ENCODE measurements around the gene GPR146.
"Not testable (repeated sequence)": the region's sequence is repeated elsewhere in the genome, so short reads cannot be mapped to it uniquely, and the experiment has no call there.

The GPR146 gene

DNA sequence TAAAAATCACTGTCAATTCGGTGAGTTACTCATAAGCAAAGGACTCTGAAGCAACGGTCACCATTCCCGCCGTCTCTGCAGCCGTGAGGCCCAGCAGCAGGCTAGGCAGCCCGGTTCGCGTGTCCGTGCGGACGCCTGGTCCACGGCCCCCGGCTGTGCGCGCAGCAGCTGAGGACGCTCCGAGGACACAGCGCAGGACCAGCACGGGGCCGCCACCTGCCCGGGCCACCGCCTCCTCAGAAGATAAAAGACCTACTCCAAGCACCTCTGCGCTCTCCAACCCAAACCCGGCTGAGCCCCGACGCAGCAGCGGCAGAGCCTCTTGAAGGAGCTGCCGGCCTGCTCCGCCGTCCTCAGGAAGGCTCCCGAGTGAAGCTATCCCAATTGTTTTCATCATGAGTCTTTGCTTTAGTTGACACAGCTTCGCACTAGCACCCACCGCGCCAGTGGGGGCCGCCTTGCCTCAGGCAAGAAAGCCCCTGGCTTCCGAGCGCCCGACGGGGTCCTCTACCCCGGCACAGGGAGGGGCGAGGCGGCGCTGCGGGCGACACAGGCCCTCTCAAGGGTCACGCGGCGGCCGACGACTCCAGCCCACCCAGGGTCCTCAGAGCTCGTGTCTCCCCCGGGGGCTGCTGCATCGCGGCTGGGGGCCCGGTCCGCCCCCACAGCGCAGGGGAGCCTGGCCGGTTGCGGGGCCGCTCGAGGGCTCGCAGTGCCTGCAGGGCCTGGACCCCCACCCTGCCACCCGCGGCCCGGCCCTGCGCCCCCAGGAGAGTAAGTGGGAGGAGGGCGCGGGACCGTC is 16.9 kb upstream of the GPR146 start:
- Histone ChIP-seq H3K9me3 (ENCODE audit: control insufficient read depth, low read length) (no peaks in the 10 kb centered on the region), H3K36me3 (ENCODE audit: control insufficient read depth, insufficient read depth, low read length) (peaks cover 15% of the 10 kb centered on the region), H3K27ac (ENCODE audit: low read depth, low read length, severe bottlenecking) (no peak overlapping the region), H3K4me3 (ENCODE audit: extremely low read depth, insufficient read depth, low read length, poor library complexity, severe bottlenecking) (peak overlapping the region; percentile 65), H3K4me1 (ENCODE audit: control insufficient read depth, insufficient read depth, low read length, poor library complexity, severe bottlenecking) (peaks cover 9% of the 10 kb centered on the region)
- WGBS, 2 experiments (ENCODE audit: insufficient coverage in 2 of 2) = 20 to 23% methylated on average over 51 to 61 of the region's 69 CpGs

DNA sequence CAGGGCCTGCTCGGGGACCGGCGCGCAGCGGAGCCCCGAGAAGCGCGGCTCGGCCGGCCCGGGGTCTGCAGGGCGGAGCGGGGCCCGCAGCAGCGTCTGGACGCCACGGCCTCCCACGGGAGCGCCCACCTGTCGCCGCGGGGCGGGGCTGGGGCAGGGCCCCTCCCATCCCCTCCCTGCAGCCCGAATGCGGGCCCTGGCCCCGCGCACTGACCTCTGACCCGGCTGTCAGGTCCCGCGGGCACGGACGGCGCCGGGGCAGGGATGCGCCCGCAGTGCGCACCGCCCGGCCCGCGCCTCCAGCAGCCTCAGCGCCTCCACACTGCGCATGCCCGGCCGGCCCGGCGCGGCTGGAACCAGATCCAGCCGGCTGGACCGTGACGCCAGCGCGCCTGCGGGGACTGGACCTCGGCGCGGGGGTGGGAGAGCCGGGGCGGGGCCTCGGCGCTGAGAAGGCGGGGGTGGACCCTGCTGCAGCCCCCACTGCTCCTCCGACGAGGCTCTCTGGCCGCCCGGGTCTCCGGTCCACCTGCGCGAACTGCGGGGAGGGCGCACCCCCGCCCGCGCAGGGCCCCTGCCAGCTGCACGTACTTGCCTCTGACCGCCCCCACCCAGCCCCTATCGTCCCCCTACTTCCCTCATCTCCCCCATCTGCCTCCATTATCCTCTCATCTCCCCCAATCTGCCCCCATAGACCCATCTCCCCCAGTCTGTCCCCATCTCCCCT is 16.1 kb upstream of the GPR146 start:
- H3K27ac ChIP-seq (ENCODE audit: low read depth, low read length, severe bottlenecking) = peak overlapping the region; percentile 89
- H3K4me3 ChIP-seq (ENCODE audit: extremely low read depth, insufficient read depth, low read length, poor library complexity, severe bottlenecking) = peak overlapping the region; percentile 65
- peaks cover 9% of the 10 kb centered on the region for H3K4me1 ChIP-seq (ENCODE audit: control insufficient read depth, insufficient read depth, low read length, poor library complexity, severe bottlenecking)
- 1% methylated on average over 42 to 48 of the region's 77 CpGs for WGBS, 2 experiments (ENCODE audit: insufficient coverage in 2 of 2)
- peaks cover 15% of the 10 kb centered on the region for H3K36me3 ChIP-seq (ENCODE audit: control insufficient read depth, insufficient read depth, low read length)
- no peaks in the 10 kb centered on the region for H3K9me3 ChIP-seq (ENCODE audit: control insufficient read depth, low read length)

DNA sequence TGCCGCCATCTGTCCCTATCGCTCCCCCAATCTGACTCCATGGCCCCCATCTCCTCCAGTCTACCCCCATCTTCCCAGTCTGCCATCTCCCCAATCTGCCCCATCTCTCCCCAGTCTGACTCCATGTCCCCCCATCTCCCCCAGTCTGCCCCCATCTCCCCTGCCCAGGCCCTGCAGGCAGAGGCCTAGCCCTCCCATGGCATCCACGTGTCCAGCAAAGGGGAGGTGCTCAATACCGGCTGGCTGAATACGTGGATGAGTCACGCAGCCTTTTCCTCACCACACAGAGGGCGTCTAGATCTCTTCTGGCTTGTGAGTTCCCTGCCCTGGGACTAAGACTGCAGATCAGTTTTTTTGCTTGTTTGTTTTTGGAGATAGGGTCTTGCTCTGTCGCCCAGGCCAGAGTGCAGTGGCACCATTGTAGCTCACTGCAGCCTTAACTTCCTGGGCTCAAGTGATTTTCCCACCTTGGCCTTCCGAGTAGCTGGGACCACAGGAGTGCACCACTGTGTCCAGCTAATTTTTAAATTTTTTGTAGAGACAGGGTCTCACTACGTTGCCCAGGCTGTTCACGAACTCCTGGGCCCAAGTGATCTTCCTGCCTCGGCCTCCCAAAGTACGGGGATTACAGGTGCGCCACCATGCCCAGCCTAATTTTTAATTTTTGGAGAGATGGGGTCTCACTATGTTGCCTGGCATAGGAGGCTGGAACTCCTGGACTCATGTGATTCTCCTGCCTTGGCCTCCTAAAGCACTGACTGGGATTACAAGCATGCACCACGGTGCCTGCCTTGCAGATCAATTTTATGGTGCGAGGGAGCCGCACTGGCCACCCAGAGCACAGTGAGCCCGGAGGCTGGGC is 15.3 kb upstream of the GPR146 start:
- Histone ChIP-seq H3K4me3 (ENCODE audit: extremely low read depth, insufficient read depth, low read length, poor library complexity, severe bottlenecking) (peak overlapping the region; percentile 65), H3K4me1 (ENCODE audit: control insufficient read depth, insufficient read depth, low read length, poor library complexity, severe bottlenecking) (peaks cover 9% of the 10 kb centered on the region), H3K27ac (ENCODE audit: low read depth, low read length, severe bottlenecking) (peak overlapping the region; percentile 89), H3K9me3 (ENCODE audit: control insufficient read depth, low read length) (no peaks in the 10 kb centered on the region), H3K36me3 (ENCODE audit: control insufficient read depth, insufficient read depth, low read length) (peaks cover 15% of the 10 kb centered on the region)
- WGBS, 2 experiments (ENCODE audit: insufficient coverage in 2 of 2) = 67 to 70% methylated on average over 16 to 18 of the region's 18 CpGs

DNA sequence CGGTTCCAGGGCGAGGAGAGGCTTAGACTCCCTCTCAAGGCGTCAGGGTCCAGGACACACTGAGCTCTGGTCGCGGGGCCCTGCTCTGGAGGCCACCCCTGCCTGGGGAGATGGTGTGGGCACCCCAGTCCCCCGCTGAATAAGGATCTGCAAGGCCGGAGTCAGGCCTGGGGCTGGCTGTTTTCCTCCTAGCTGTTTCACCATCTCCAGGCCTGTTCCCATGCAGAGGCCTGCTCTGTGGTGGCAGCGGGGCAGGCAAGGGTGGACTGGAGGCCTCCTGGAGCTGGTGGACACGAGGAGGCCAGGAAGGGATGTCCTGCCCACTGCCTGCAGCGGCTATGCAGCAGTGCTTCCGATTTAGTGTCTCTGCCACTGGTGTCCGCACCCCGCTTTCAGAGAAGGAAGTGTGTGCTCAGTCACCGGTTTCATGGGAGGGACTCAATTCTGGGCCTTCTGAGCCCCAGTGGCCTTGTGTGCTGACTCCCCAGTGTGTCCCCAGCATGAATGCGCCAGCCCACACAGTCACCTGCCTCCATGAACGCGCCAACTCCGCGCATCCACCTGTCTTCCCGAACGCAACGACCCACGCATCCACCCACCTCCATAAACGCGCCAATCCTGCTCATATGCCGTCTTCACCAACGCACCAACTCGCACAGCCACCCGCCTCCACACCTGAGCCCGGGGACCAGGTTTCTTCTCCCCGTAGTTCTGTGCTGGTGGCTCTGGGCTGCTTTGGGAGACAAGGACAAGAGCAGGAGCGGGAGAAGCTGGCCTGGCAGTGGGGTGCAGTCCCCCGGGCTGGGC is 14.5 kb upstream of the GPR146 start:
- peaks cover 15% of the 10 kb centered on the region for H3K36me3 ChIP-seq (ENCODE audit: control insufficient read depth, insufficient read depth, low read length)
- H3K4me1 ChIP-seq (ENCODE audit: control insufficient read depth, insufficient read depth, low read length, poor library complexity, severe bottlenecking) = peaks cover 9% of the 10 kb centered on the region
- H3K9me3 ChIP-seq (ENCODE audit: control insufficient read depth, low read length) = peaks cover 2% of the 10 kb centered on the region
- 96% methylated on average over 24 to 29 of the region's 33 CpGs for WGBS, 2 experiments (ENCODE audit: insufficient coverage in 2 of 2)
- H3K4me3 ChIP-seq (ENCODE audit: extremely low read depth, insufficient read depth, low read length, poor library complexity, severe bottlenecking) = no peak overlapping the region
- peak overlapping the region; percentile 89 for H3K27ac ChIP-seq (ENCODE audit: low read depth, low read length, severe bottlenecking)

DNA sequence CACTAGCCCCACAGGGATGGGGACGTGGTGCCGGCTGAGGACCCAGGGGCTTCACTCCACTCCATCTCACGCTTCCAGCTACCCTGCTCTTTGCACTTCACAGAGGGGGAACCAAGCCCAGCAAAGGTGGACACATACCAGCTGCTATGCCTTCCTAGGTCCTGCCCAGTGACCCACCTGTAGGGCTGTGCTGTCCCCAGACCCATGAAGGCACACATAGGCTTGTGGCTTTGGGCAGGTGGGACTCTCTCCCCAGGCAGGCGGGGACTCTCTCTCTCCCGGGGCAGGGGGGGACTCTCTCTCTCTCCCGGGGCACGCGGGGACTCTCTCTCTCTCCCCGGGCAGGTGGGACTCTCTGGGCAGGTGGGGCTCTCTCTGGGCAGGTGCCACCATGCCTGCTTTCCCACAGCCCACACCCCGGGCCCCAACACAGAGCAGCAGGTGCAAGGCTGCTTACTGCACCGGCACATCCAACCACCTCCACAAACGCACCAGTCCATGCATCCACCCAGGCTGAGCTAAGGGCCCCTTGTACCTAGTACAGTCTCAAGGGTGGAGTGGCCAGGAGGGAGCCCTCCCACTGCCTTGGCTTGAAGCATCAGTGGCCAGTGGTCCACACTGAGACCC is 13.8 kb upstream of the GPR146 start:
- H3K4me3 ChIP-seq (ENCODE audit: extremely low read depth, insufficient read depth, low read length, poor library complexity, severe bottlenecking) = no peak overlapping the region
- H3K9me3 ChIP-seq (ENCODE audit: control insufficient read depth, low read length) = peaks cover 9% of the 10 kb centered on the region
- 96 to 100% methylated on average over 9 to 11 of the region's 12 CpGs for WGBS, 2 experiments (ENCODE audit: insufficient coverage in 2 of 2)
- peaks cover 9% of the 10 kb centered on the region for H3K4me1 ChIP-seq (ENCODE audit: control insufficient read depth, insufficient read depth, low read length, poor library complexity, severe bottlenecking)
- peaks cover 12% of the 10 kb centered on the region for H3K36me3 ChIP-seq (ENCODE audit: control insufficient read depth, insufficient read depth, low read length)
- no peak overlapping the region for H3K27ac ChIP-seq (ENCODE audit: low read depth, low read length, severe bottlenecking)

DNA sequence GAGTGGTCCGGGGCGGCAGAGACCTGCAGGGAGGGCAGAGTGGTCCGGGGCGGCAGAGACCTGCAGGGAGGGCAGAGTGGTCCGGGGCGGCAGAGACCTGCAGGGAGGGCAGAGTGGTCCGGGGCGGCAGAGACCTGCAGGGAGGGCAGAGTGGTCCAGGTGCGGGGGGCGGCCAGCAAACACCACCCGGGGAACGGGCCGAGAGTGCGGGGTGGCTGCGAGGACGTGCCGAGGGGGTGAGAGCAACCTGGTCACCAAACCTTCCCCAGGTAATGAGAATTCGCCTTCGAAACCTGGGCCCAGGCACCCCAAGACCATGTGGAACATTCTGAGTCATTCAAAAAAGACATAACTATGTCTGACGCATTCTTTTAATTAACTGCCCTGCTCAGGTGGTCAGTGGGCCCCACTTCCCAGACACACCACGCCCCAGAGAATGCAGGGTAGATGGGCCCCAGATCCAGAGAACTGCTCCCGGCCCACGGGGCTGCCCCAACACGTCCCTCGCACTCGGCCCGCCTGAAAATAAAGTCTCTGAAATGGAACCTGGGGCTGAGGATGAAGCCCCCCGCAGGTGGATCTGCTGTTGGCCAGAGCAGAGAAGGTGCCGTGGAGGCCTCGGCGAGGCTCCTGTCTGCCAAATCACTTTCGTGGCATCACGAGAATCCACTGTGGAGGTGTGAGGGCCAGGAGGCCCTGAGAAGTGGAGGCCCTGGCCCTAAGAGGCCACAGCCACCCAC is 12.5 kb upstream of the GPR146 start:
- WGBS, 2 experiments (ENCODE audit: insufficient coverage in 2 of 2) = 93 to 96% methylated on average over 23 to 27 of the region's 33 CpGs
- Histone ChIP-seq H3K9me3 (ENCODE audit: control insufficient read depth, low read length) (peaks cover 16% of the 10 kb centered on the region), H3K4me1 (ENCODE audit: control insufficient read depth, insufficient read depth, low read length, poor library complexity, severe bottlenecking) (peaks cover 6% of the 10 kb centered on the region), H3K27ac (ENCODE audit: low read depth, low read length, severe bottlenecking) (no peak overlapping the region), H3K4me3 (ENCODE audit: extremely low read depth, insufficient read depth, low read length, poor library complexity, severe bottlenecking) (no peak overlapping the region), H3K36me3 (ENCODE audit: control insufficient read depth, insufficient read depth, low read length) (peaks cover 11% of the 10 kb centered on the region)

DNA sequence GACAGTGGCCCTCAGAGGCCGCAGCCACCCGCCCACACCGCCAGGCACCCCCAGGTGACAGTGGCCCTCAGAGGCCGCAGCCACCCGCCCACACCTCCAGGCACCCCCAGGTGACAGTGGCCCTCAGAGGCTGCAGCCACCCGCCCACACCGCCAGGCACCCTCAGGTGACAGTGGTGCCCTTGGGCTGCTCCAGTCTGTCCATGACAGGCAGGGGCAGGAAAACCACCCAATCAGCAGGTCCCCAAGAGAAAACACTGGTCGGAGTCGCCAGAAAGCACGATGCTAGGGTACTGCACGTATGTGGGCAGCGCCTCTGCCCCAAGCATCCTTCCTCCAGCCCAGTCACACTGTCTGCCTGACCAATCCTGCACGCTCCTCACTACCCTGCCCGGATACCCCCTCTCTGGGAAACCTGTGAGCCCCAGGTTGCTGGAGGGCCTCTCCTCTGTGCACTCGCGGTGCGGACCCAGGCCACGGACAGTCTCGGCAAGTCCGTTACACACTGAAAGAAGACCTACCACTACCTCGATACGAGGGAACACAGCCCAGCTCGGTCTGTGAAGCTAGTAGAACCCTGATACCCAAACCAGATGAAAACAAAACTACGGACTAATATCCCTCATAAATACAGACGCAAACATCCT is 11.7 kb upstream of the GPR146 start:
- Histone ChIP-seq H3K36me3 (ENCODE audit: control insufficient read depth, insufficient read depth, low read length) (peaks cover 11% of the 10 kb centered on the region), H3K27ac (ENCODE audit: low read depth, low read length, severe bottlenecking) (no peak overlapping the region), H3K4me1 (ENCODE audit: control insufficient read depth, insufficient read depth, low read length, poor library complexity, severe bottlenecking) (peaks cover 6% of the 10 kb centered on the region), H3K4me3 (ENCODE audit: extremely low read depth, insufficient read depth, low read length, poor library complexity, severe bottlenecking) (no peak overlapping the region), H3K9me3 (ENCODE audit: control insufficient read depth, low read length) (peaks cover 16% of the 10 kb centered on the region)
- 92 to 93% methylated on average over 18 to 23 of the region's 25 CpGs for WGBS, 2 experiments (ENCODE audit: insufficient coverage in 2 of 2)

DNA sequence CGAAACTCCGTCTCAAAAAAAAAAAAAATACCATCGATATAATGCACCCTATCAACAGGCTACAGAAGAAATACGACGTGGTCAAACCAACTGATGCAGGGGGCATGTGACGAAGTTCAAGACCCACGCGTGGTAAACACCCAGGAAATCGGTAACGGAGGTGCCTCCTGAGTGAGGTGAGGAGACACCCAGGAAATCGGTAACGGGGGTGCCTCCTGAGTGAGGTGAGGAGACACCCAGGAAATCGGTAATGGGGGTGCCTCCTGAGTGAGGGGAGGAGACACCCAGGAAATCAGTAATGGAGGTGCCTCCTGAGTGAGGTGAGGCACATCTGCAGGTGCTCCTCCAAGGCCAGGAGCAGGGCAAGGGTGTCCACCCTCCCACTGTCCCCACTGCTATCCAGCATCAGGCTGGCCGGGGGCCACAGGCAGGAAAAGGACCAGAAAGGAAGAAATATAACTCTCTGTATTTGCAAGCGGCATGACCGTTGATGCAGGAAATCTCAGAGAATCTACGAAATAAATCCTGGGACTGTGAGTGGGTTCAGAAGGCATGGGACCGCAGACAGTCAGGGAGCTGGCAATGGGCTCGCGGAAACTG is 10.7 kb upstream of the GPR146 start:
- peaks cover 11% of the 10 kb centered on the region for H3K36me3 ChIP-seq (ENCODE audit: control insufficient read depth, insufficient read depth, low read length)
- peaks cover 16% of the 10 kb centered on the region for H3K9me3 ChIP-seq (ENCODE audit: control insufficient read depth, low read length)
- no peak overlapping the region for H3K4me3 ChIP-seq (ENCODE audit: extremely low read depth, insufficient read depth, low read length, poor library complexity, severe bottlenecking)
- H3K4me1 ChIP-seq (ENCODE audit: control insufficient read depth, insufficient read depth, low read length, poor library complexity, severe bottlenecking) = peaks cover 6% of the 10 kb centered on the region
- H3K27ac ChIP-seq (ENCODE audit: low read depth, low read length, severe bottlenecking) = no peak overlapping the region
- 96 to 99% methylated on average over 17 of the region's 20 CpGs for WGBS, 2 experiments (ENCODE audit: insufficient coverage in 2 of 2)

DNA sequence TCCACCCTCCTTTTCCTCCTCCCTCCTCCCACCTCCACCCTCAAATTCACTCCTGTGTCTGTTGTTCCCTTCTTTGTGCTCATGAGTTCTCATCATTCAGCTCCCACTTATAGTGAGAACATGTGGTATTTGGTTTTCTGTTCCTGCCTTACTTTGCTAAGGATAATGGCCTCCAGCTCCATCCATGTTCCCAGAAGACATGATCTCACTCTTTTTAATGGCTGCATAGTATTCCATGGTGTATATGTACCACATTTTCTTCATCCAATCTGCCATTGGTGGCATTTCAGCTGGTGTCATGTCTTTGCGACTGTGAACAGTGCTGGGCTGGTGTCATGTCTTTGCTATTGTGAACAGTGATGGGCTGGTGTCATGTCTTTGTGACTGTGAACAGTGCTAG is 9.6 kb upstream of the GPR146 start:
- H3K27ac ChIP-seq (ENCODE audit: low read depth, low read length, severe bottlenecking); H3K4me1 ChIP-seq (ENCODE audit: control insufficient read depth, insufficient read depth, low read length, poor library complexity, severe bottlenecking); H3K4me3 ChIP-seq (ENCODE audit: extremely low read depth, insufficient read depth, low read length, poor library complexity, severe bottlenecking): not testable (repeated sequence)
- Histone ChIP-seq H3K9me3 (ENCODE audit: control insufficient read depth, low read length) (peaks cover 16% of the 10 kb centered on the region), H3K36me3 (ENCODE audit: control insufficient read depth, insufficient read depth, low read length) (peaks cover 11% of the 10 kb centered on the region)
- whole genome bisulfite sequencing, 2 experiments (ENCODE audit: insufficient coverage in 2 of 2) = 90% methylated on average over 1 of the region's 1 CpG; no CpG with 5 or more reads in 1 of the 2 experiments

Measured in mesodermal cell (in vitro differentiated cells).